Ascending aorta (tissue), 2 donors: ENCODE results near the gene ARHGEF7. TPM values are rescaled to one million over a fixed set of nuclear protein-coding genes. Genes with fewer than 3 reads are reported as not detected.

Source experiments
- DNase-seq, 2 donors: peaks; one replicate each; pipeline ENCODE4 v3.0.0-alpha.2; 2019; ENCODE audit warnings: low spot score in 2 of 2
- H3K27ac ChIP-seq, 2 donors: fragments of 200-600 bp; sonication (generic); one replicate each; pipeline ENCODE4 v1.5.1; 2016 to 2017; ENCODE audit warnings: mild to moderate bottlenecking in 1 of 2
- H3K27me3 ChIP-seq: fragments of 200-600 bp; sonication (generic); one replicate; pipeline ENCODE4 v1.5.1; 2017
- H3K36me3 ChIP-seq, 2 donors: fragments of 200-600 bp; sonication (generic); one replicate each; pipeline ENCODE4 v1.5.1; 2016
- H3K4me1 ChIP-seq, 2 donors: fragments of 200-600 bp; sonication (generic); one replicate each; pipeline ENCODE4 v1.5.1; 2016 to 2017; ENCODE audit warnings: mild to moderate bottlenecking in 1 of 2
- H3K4me3 ChIP-seq, 2 donors: fragments of 200-600 bp; sonication (generic); one replicate each; pipeline ENCODE4 v1.5.1; 2016 to 2017; ENCODE audit warnings: mild to moderate bottlenecking in 1 of 2
- H3K9me3 ChIP-seq, 2 donors: fragments of 200-600 bp; sonication (generic); one replicate each; pipeline ENCODE4 v1.5.1; 2016
- intact Hi-C: fragments of 100-400 bp; cut with DNase I; formaldehyde crosslinking; loops from one replicate; pipeline ENCODE4 v1.15.1; 2023
- total RNA-seq: library from RNA; depleted of rRNA; stranded (reverse); fragments of >200 nt; gene quantifications from one replicate; pipeline ENCODE4 v1.1.0, GENCODE V29; 2016
- TF ChIP-seq, protein P1 (sequence below), 3 experiments: fragments of 200-600 bp in 2 of 3; fragments of 450-650 bp in 1 of 3; sonication (generic) in 2 of 3; IDR thresholded peaks; one replicate each; pipeline ENCODE4 v1.5.1; 2016 to 2019; ENCODE audit warnings: antibody characterized with exemption in 3 of 3, mild to moderate bottlenecking in 1 of 3, moderate library complexity in 1 of 3

Gene ARHGEF7
- total RNA-seq, 1 donor from 2014 or later = 32.2 TPM

GRCh38 chr13:111325941-111326620 lies 211.0 kb downstream of the ARHGEF7 start:
- Histone ChIP-seq H3K9me3 (no peaks in the 10 kb centered on the region), H3K36me3 (peaks cover 0 to 9% of the 10 kb centered on the region in 2 donors), H3K4me1 (no peaks in the 10 kb centered on the region), H3K27me3 (no peaks in the 10 kb centered on the region), H3K27ac (no peak overlapping the region), H3K4me3 (no peak overlapping the region)
- DNase-seq = peak in 1 of 2 donors; percentile 55
- intact Hi-C loops = no loop called here
- TF ChIP-seq, protein P1, sequence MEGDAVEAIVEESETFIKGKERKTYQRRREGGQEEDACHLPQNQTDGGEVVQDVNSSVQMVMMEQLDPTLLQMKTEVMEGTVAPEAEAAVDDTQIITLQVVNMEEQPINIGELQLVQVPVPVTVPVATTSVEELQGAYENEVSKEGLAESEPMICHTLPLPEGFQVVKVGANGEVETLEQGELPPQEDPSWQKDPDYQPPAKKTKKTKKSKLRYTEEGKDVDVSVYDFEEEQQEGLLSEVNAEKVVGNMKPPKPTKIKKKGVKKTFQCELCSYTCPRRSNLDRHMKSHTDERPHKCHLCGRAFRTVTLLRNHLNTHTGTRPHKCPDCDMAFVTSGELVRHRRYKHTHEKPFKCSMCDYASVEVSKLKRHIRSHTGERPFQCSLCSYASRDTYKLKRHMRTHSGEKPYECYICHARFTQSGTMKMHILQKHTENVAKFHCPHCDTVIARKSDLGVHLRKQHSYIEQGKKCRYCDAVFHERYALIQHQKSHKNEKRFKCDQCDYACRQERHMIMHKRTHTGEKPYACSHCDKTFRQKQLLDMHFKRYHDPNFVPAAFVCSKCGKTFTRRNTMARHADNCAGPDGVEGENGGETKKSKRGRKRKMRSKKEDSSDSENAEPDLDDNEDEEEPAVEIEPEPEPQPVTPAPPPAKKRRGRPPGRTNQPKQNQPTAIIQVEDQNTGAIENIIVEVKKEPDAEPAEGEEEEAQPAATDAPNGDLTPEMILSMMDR (IDR thresholded peaks at IDR 0.05) = no peak

DNA sequence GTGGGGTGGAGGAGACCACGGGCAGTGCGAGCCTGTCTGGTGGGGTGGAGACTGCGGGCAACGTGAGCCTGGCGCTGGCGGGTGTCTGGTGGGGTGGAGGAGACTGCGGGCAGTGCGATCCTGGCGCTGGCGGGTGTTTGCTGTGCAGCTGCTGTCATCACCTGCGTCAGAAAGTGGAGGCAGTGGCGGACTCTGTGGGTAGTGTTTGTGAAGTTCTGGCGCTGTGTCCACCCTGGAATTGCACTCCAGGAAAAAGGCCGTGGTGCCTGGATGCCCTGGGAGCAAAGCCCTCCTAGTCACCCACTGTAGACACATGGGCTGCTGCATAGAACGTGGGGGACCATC lies 211.5 kb downstream of the ARHGEF7 start:
- Histone ChIP-seq H3K36me3 (peaks cover 0 to 9% of the 10 kb centered on the region in 2 donors), H3K4me1 (no peaks in the 10 kb centered on the region), H3K27me3 (no peaks in the 10 kb centered on the region), H3K27ac (no peak overlapping the region), H3K4me3 (no peak overlapping the region), H3K9me3 (no peaks in the 10 kb centered on the region)
- peak in 1 of 2 donors; percentile 37 for DNase-seq
- intact Hi-C loops = no loop called here
- TF ChIP-seq, protein P1 (IDR thresholded peaks at IDR 0.05) = no peak

DNA sequence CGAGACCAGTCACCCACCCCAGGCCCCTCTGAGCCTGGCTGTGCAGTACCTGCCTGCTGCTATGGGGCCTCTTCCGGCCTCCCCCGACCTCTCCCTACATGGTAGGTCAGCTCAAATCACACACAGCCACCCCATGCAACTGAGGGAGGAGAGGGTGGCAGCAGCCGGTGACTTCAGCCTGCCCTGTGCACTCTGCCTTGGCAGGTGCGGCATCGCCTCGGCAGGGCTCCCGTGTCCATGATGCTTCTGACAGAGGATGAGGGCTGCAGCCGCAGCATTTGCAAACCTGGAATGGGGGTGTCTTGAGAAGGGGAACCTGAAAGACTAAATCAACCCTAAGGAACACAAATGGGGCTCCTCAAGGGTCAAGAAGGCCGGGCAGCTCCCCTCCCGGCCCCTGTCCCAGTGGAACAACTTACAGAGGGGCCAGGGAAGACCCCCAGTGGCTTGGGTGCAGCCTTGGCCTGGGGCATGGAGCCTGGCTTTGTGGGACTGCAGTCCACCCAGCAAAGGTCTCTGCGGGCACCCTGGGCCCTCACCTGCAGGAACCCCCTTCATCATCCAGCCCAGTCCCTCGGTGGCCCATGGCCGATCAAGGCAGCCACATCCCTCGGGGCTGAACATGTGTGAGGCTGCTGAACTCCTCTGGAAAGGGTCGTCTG lies 212.0 kb downstream of the ARHGEF7 start:
- no peak overlapping the region for H3K27ac ChIP-seq
- peaks cover 0 to 9% of the 10 kb centered on the region in 2 donors for H3K36me3 ChIP-seq
- DNase-seq = peak in 1 of 2 donors; percentile 40
- H3K4me1 ChIP-seq = no peaks in the 10 kb centered on the region
- no peaks in the 10 kb centered on the region for H3K27me3 ChIP-seq
- no peaks in the 10 kb centered on the region for H3K9me3 ChIP-seq
- TF ChIP-seq, protein P1 (IDR thresholded peaks at IDR 0.05) = no peak
- intact Hi-C loops = no loop called here
- H3K4me3 ChIP-seq = no peak overlapping the region

DNA sequence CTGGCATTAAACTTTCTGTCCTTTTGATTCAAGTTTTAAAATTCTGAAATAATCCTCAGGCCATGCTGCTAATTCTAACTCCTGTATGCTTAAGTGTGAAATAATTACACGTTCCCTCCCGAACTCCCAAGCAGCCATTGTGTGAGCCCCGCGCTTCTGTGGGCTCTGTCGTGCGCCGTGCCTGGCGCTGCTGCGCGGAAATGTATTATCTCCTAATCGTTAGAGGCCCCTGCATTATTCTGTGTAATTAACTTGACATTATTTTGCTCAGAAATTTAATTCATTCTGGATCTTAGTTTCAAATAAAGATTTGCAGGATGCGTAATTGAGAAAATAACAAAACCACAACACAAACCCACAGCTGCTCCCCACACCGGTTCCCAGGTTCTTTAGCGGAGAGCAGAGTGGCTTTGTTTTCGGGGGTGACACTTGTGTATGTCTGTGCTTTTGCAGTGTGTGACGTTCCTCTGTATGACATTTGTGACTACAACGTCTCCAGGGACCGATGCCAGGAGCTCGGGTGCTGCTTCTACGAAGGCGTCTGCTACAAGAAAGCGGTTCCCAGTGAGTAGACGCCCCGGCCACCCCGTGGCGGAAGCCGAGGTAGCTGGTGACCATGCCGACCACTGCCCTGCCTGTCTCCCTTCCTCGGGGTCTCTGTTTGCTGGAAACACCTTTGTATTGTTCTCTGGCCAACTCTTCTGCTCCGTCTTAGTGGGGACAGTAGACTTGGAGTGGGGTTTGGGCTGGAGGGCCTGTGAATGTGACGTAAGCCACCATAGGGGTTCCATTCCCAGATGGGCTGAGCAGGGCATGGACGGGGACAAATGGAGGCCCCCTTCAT lies 212.8 kb downstream of the ARHGEF7 start:
- DNase-seq = peak in 1 of 2 donors; percentile 39
- Histone ChIP-seq H3K4me1 (no peaks in the 10 kb centered on the region), H3K27me3 (no peaks in the 10 kb centered on the region), H3K4me3 (no peak overlapping the region), H3K27ac (no peak overlapping the region), H3K9me3 (no peaks in the 10 kb centered on the region), H3K36me3 (peaks cover 0 to 6% of the 10 kb centered on the region in 2 donors)
- TF ChIP-seq, protein P1 (IDR thresholded peaks at IDR 0.05) = no peak
- intact Hi-C loops = no loop called here

DNA sequence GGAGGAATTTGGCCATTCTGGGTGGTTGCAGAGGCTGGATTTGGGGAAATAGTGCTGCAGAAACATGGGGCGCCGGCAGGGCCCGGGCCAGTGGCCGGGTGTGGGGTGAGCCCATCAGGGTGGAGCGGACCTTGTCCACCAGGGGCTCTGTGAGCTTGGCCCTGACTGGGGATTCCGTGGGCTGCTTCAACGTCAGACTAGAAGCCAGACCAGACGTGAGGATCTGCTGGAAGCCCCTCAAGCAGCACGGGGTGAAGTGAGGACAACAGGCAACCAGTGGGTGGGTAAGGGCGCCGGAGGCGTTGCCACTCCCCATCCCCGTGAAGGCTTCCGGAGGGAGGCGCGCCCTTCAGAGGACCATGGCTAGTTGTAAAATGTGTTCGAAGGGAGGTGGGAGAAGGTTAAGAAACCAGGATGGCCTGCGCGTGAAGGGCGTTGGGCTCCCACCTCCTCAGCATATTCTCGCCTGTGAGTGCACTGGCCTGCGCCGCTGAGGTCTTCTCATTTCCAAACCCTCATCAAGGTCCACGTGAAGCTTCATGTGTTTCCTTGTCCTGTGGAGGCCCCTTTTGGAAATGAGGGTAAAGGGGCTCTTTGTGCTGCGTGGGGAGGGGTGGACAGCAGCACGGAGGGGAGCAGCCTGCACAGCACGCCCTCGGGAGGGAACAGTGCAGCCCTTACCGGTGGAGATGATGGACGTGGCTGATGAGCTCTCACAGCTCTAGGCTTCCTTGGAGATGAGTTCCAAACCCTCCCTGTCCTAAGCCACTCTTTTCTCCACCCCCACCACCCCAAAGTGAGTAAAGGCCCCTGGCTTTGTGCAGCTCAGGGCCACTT lies 213.7 kb downstream of the ARHGEF7 start:
- Histone ChIP-seq H3K27ac (no peak overlapping the region), H3K27me3 (no peaks in the 10 kb centered on the region), H3K9me3 (no peaks in the 10 kb centered on the region), H3K4me1 (no peaks in the 10 kb centered on the region), H3K36me3 (peaks cover 0 to 3% of the 10 kb centered on the region in 2 donors), H3K4me3 (no peak overlapping the region)
- DNase-seq = peak in 1 of 2 donors; percentile 50
- TF ChIP-seq, protein P1 (IDR thresholded peaks at IDR 0.05) = no peak
- intact Hi-C loops = no loop called here
